ENCODE results near the gene MAP3K2. TPM values are rescaled to one million over a fixed set of nuclear protein-coding genes. Genes with fewer than 3 reads are reported as not detected.
A peak's percentile ranks its signal among the peaks of the same experiment; 100 is the strongest.

Gene MAP3K2
- polyA plus RNA-seq, 3 donors = 23.2 to 25.4 (median 23.7) TPM

GRCh38 chr2:127408004-127408806 is 20.4 kb upstream of the MAP3K2 start:
- DNase-seq (ENCODE audit: low read depth in 3 of 3, low spot score in 2 of 3) = peak in 2 of 3 donors; percentile 71 to 80

DNA sequence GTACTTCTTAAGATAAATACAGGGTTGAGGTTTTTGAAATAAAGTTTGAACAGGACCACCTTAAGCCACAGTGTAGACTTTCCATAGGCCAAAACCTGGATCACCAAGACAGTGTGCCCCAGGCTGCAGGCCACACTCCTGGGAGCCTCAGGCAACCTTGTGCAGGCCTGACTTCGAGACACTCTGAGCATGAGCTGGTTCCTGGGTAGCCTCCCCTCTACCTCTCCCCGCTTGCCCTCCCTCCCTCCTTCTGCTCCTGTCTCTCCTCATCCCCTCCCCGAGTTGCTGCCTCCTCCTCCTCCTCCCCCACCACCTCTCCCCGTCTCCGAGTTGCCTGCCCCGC is 19.9 kb upstream of the MAP3K2 start:
- no peak for DNase-seq (ENCODE audit: low read depth in 3 of 3, low spot score in 2 of 3)

DNA sequence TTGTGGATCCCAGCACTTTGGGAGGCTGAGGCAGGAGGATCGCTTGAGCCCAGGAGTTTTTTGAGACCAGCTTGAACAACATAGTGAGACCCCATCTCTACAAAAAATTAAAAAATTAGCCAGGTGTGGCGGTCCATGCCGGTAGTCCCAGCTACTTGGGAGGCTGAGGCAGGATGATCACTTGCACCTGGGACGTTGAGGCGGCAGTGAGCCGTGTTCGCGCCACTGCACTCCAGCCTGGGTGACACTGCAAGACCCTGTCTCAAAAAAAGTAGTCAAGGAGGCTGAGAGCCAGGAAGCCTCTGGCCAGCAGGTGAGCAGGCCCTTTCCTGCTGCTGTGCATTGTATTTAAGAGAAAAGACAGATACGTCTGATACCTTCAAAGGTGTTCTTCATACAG is 19.3 kb upstream of the MAP3K2 start:
- DNase-seq (ENCODE audit: low read depth in 3 of 3, low spot score in 2 of 3) = no peak

- no peak for DNase-seq (ENCODE audit: low read depth in 3 of 3, low spot score in 2 of 3)
These were observed 18.7 kb upstream of the MAP3K2 start for GRCh38 chr2:127406454-127406853.

DNA sequence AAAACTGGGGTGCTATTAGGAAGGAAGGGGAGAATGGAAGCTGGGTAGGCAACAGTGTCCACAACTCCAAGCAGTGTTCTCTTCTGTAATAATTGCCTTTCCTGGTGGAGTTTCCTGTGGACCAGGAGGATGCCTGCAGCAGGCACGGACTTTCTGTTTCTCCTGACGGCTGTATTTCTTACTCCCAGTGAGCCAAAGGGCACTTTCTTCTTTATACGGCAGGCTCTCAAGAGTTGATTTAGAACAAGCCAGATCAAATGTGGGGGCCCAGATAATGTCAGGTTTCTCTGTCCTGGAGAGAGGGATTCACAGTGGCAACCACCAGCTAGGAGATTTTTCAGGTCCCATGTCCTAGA is 17.5 kb upstream of the MAP3K2 start:
- no peak for DNase-seq (ENCODE audit: low read depth in 3 of 3, low spot score in 2 of 3)

DNA sequence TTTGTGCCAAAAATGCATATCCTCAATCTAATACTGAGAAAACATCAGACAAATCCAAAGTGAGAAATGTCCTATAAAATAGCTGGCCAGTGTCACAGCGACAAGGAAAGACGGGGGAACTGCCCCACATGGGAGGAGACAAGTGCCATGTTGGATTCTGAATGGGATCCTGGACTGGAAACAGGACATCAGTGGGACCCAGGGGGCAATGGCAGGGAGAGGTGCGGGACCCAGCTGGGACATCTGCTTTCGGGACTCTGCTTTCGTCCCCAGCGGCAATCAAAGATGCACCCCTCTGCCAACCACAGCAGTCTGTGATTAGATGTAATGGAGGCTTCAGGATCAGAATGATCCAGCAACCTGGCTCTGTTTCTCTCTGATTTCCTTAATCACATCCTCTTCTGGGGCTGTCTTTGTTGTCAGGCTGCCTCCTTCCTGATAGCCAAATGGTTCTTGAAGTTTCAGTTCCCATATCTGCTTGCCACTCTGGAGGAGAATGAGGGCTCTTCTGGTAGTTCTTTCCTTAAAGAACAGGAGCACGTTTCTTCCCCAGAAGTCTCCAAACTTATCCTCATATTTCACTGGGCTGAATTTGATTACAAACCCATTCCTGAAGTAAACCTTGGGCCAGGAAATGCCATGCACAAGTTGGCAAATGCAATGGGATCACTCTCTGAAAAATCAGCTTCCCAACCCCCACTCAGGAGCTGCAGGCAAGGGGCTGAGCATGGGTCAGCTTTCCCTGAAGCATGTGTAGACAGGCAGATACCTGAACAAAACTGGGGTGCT is 16.9 kb upstream of the MAP3K2 start:
- no peak for DNase-seq (ENCODE audit: low read depth in 3 of 3, low spot score in 2 of 3)

DNA sequence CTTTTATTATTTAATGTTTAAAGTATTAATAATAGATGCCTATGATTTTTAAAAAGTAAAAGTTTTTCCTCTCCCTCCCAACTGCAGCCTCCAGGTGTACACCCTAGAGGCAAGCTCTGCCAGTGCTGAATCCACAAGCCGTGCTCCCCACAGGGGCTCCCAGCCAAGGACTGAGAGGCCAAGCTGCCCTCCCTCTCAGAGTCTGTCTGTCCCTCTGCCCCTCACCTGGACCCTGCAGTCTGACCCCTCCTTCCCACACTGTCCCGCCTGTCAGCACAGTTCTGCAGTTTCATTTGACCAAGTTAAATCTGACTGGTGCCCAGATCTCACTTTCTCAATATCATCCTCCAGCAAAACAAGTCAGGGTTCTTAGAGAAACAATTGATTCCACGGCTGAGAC is 15.7 kb upstream of the MAP3K2 start:
- DNase-seq (ENCODE audit: low read depth in 3 of 3, low spot score in 2 of 3) = no peak

DNA sequence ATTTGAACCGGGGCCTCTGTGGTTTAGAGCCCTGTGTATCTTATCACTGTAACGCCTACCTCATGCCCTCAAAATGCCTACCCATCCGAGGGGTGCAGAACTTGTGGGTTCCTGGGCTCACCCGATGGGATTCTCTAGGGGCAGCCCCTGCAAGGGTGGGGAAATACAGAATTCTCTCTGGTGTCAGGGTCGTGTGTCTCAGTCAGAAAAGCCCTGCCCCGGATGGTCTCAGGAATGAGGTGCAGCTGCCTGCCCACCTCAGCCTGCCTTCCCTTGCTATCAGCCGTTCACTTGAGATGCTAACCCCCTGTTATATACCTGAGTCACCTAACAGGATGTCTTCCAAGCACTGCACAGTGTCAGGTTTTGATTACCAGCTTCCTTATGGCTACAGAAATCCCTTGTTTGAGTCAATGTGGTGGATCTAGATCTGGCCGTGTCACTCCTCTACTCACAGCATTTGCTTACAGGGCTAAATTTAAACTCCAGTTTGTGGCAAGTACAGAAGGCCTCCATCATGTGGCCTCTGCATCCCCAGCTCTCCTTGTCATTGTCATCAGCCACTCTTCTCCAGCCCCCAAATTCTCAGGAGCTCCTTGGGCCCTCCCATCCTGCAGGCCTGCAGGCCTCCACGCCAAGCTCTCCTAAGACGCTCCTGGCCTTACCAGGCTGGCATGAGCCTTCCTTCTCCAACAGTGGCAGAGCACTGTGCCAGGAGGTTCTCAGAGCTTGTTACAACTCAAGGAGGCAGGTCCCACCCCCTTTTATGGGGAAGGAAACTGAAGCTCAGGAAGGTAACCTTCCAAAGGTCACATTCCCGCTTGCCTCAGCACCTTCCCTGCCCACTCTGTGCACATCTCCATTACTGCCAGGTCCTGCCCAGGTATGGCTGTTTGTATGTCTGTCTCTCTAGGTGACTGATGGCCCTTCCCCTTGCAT is 14.3 kb upstream of the MAP3K2 start:
- DNase-seq (ENCODE audit: low read depth in 3 of 3, low spot score in 2 of 3) = no peak

GRCh38 chr2:127400897-127401756 is 13.4 kb upstream of the MAP3K2 start:
- DNase-seq (ENCODE audit: low read depth in 3 of 3, low spot score in 2 of 3) = no peak

- no peak for DNase-seq (ENCODE audit: low read depth in 3 of 3, low spot score in 2 of 3)
These were observed 12.7 kb upstream of the MAP3K2 start for GRCh38 chr2:127400533-127400896.

DNA sequence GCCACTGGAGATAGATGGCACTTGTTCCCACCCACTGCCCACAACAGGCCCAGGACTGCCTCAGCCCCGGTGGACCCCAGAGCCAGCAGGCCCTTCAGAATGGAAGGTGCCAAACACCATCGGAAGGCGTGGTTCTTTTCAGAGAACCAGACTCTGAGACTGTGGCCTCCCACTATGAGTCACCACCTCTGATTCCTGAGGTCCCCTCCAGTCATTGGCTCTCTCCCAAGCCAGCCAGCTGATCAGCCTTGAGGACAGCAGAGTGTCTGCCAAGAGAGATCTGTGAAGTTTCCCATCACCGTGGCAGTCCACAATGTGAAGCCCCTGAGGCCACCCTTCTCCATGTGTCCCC is 10.4 kb upstream of the MAP3K2 start:
- DNase-seq (ENCODE audit: low read depth in 3 of 3, low spot score in 2 of 3) = no peak

DNA sequence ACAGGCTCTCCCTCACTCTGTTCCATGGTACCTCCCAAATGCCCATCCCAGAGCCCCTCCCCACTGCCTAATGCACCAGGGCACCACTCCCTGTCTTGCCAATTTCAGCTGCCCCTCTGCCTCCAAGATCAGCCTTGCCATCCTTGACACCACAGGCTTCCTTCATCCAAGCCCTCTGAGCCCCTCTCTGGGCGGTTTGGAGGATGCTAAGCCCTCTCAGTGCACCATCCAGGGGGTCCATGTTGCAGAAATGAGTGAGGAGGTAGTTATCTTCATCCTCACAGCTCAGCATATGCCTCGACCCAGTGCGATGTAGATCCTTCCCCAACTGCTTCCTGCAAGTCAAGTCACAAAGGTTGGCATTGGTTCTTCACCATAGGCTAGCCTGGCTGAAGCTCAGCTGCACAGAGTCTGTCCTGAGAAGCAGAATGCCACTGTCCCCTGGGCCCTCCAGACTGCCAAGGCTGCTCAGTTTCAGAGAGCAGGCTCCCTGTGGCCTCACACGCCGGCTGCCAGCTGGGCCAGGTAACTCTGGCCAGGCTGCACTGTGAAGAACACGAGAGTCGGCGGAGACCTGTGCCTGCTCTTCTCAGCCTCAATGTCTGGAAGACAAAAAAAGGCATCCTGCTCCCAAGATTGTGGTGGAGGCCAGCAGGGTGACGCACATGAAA is 9.9 kb upstream of the MAP3K2 start:
- no peak for DNase-seq (ENCODE audit: low read depth in 3 of 3, low spot score in 2 of 3)

GRCh38 chr2:127394492-127394891 is 6.7 kb upstream of the MAP3K2 start:
- DNase-seq (ENCODE audit: low read depth in 3 of 3, low spot score in 2 of 3) = no peak

DNA sequence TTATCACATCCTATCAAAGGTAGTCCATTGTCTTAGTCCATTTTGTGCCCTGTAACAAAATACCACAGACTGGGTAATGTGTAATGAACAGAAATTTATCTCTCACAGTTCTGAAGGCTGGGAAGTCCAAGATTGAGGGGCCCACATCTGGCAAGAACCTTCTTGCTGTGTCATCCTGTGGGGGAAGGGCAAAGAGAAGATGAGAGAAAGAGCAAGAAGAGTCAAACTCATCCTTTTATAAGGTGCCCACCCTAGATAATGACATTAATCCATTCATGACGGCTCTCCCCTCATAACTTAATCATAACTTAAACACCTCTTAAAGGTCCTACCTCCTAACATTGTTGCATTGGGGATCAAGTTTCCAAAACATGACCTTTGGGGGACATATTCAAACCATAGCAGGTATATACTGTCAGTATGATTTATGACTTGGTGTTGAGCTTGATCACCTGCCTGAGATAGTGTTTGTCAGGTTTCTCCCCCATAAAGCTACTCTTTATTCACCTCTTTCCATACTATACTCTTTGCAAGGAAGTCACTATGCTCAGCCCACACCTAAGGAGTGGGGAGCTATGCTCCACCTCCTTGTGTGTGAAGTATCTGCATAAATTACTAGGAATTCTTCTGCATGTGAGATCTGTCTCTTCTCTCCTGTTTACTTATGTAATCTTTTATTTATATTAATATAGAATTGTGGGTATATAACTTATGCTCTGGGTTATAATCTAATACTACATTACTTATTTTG is 5.2 kb upstream of the MAP3K2 start:
- DNase-seq (ENCODE audit: low read depth in 3 of 3, low spot score in 2 of 3) = no peak

DNA sequence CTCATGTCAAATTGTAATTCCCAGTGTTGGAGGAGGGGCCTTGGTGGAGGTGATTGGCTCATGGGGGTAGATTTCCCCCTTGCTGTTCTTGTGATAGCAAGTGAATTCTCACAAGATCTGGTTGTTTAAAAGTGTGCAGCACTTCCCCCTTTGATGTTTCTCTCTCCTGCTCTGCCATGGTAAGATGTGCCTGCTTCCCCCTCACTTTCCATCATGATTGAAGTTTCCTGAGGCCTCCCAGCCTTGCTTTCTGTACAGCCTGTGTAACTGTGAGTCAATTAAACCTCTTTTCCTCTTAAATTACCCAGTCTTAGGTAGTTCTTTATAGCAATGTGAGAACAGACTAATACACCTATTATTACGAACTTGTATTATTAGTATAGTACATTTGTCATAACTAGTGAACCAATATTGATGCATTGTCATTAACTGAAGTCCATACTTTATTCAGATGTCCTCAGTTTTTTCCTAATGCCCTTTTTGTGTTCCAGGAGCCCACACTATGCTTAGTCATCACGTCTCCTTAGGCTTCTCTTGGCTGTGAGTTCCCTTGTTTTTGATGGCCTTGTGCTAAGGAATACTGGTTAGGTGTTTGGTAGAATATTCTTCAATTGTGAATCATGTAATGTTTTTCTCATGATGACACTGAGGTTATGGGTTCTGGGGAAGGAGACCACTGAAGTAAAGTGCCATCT is 4.5 kb upstream of the MAP3K2 start:
- no peak for DNase-seq (ENCODE audit: low read depth in 3 of 3, low spot score in 2 of 3)

DNA sequence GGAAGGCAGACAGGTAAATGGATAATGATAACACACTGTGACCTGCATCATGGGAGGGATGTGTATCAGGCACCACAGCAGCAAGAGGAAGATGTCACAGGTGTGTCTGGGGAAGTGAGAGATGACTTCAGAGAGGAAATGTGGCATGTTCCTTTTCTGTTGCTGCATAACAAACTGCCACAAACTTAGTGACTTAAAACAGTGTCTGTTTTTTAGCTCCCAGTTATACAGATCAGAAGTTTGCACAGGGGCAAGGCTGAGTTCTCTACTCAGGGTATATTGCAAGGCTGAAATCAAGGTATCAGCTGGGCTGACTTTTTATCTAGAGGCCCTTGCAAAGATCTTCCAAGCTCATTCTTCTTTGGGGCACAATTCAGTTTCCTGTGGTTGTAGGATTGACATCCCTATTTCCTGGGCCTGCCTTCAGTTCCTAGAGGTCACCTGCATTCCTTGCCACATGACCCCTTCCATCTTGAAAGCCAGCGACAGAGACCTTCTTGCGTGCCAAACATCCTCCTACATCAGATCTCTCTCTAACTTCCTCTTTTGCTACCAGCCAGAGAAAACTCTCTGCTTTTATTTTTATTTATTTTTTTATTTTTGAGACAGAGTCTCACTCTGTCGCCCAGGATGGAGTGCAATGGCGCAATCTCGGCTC is 2.1 kb upstream of the MAP3K2 start:
- DNase-seq (ENCODE audit: low read depth in 3 of 3, low spot score in 2 of 3) = no peak

DNA sequence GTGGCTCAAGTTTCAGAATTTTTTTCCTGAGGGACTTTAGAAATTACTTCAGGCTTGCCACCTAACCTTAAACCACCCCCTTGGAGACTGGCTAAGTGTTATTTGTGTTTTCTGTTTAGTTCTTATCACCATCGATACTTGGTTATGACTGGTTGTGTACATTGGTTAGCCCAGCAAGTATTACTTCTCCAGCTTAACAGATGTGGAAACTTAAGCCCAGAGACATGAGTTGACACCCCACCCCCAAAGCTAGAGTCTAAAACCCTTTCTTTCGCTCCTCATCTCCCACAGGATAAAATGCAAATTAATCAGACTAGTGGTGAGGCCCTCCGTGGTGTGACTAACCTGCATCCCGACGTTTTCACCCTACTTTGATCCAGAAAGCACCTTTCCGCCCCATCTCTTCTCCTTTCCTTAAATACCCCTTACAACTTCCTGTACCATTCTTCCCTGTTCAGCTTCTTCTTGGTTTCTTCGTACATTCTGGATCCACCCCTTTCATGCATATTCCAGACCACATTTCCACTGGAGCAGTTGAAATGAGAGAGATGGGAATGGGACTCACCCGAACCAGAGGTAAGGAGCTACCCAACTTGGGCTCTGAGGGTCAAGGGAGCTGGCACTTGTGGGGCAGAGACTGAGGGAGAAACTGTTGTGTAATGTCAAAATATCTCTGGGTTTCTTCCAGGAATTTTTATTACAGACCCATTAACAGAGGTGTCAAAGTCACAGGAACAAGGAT is 819 bp upstream of the MAP3K2 start:
- DNase-seq (ENCODE audit: low read depth in 3 of 3, low spot score in 2 of 3) = no peak

Measured in right renal cortex interstitium (tissue), 3 donors.